Subcutaneous preadipocyte (primary cell): ENCODE data around the gene POSTN. TPM values are rescaled to one million over a fixed set of nuclear protein-coding genes. Genes with fewer than 3 reads are reported as not detected.

Source experiments
- total RNA-seq: library from RNA; depleted of rRNA; stranded (reverse); fragments of >200 nt; gene quantifications from 2 replicates; pipeline ENCODE4 v1.2.3, GENCODE V29; 2012

The POSTN gene, protein sequence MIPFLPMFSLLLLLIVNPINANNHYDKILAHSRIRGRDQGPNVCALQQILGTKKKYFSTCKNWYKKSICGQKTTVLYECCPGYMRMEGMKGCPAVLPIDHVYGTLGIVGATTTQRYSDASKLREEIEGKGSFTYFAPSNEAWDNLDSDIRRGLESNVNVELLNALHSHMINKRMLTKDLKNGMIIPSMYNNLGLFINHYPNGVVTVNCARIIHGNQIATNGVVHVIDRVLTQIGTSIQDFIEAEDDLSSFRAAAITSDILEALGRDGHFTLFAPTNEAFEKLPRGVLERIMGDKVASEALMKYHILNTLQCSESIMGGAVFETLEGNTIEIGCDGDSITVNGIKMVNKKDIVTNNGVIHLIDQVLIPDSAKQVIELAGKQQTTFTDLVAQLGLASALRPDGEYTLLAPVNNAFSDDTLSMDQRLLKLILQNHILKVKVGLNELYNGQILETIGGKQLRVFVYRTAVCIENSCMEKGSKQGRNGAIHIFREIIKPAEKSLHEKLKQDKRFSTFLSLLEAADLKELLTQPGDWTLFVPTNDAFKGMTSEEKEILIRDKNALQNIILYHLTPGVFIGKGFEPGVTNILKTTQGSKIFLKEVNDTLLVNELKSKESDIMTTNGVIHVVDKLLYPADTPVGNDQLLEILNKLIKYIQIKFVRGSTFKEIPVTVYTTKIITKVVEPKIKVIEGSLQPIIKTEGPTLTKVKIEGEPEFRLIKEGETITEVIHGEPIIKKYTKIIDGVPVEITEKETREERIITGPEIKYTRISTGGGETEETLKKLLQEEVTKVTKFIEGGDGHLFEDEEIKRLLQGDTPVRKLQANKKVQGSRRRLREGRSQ
- total RNA-seq, result 1.1 and 2.7 TPM in 2 replicates

DNA sequence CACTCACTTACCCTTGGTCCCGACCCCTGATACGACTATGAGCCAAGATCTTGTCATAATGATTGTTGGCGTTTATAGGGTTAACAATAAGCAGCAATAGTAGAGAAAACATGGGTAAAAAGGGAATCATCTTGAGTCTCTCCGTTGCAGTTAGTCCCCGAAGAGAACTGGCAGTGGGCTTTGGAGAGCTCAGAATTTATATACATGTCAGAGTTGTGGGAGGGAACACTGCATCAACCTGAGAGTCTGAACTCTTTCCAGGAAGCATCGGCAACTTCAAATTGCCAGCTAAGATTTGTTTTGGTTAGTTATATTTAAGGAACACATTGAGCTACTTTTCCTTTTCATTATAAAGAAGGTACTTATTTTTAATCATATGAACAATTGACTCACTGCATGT is at the start of gene POSTN:
Gene POSTN, minus strand, starts transcription at position 172 of the 400 bp plus-strand sequence. Its CDS starts 42 bp downstream, at position 130.

